ENCODE data around the gene ELMO2. TPM values are rescaled to one million over a fixed set of nuclear protein-coding genes. Genes with fewer than 3 reads are reported as not detected.

Gene ELMO2
- total RNA-seq, 1 donor from 2014 or later: 66.4 TPM

- Mint-ChIP-seq H3K36me3 (ENCODE audit: low read depth) (no peaks in the 10 kb centered on the region), H3K27me3 (peaks cover 11% of the 10 kb centered on the region), H3K4me3 (no peak overlapping the region), H3K27ac (no peak overlapping the region), H3K4me1 (no peaks in the 10 kb centered on the region), H3K9me3 (no peaks in the 10 kb centered on the region)
- intact Hi-C loops (cut with micrococcal nuclease): no loop called here
- no peak for DNase-seq
Measured at GRCh38 chr20:46333161-46333991, 73.0 kb downstream of the ELMO2 start.

GRCh38 chr20:46332373-46333160 lies 73.8 kb downstream of the ELMO2 start:
- H3K4me3 Mint-ChIP-seq: no peak overlapping the region
- no peak for DNase-seq

GRCh38 chr20:46331611-46332361 lies 74.6 kb downstream of the ELMO2 start:
- Mint-ChIP-seq H3K36me3 (ENCODE audit: low read depth) (no peaks in the 10 kb centered on the region), H3K27me3 (peaks cover 11% of the 10 kb centered on the region), H3K4me1 (no peaks in the 10 kb centered on the region), H3K27ac (no peak overlapping the region), H3K9me3 (no peaks in the 10 kb centered on the region), H3K4me3 (no peak overlapping the region)
- no peak for DNase-seq
- intact Hi-C loops (cut with micrococcal nuclease): no loop called here

More at GRCh38 chr20:46332373-46333160, 73.8 kb downstream of the ELMO2 start:
- Mint-ChIP-seq H3K4me1 (no peaks in the 10 kb centered on the region), H3K27me3 (peaks cover 11% of the 10 kb centered on the region), H3K9me3 (no peaks in the 10 kb centered on the region), H3K36me3 (ENCODE audit: low read depth) (no peaks in the 10 kb centered on the region), H3K27ac (no peak overlapping the region)
- intact Hi-C loops (cut with micrococcal nuclease): no loop called here

- Mint-ChIP-seq H3K4me1 (no peaks in the 10 kb centered on the region), H3K27ac (no peak overlapping the region), H3K27me3 (peaks cover 12% of the 10 kb centered on the region), H3K36me3 (ENCODE audit: low read depth) (no peaks in the 10 kb centered on the region), H3K4me3 (no peak overlapping the region), H3K9me3 (no peaks in the 10 kb centered on the region)
- DNase-seq: no peak
- intact Hi-C loops (cut with micrococcal nuclease): no loop called here
Measured at GRCh38 chr20:46330831-46331371, 75.5 kb downstream of the ELMO2 start.

GRCh38 chr20:46330072-46330763 lies 76.2 kb downstream of the ELMO2 start:
- H3K4me1 Mint-ChIP-seq: no peaks in the 10 kb centered on the region
- H3K36me3 Mint-ChIP-seq (ENCODE audit: low read depth): no peaks in the 10 kb centered on the region
- DNase-seq: no peak
- intact Hi-C loops (cut with micrococcal nuclease): no loop called here
- H3K9me3 Mint-ChIP-seq: no peaks in the 10 kb centered on the region
- peaks cover 8% of the 10 kb centered on the region for H3K27me3 Mint-ChIP-seq
- H3K27ac Mint-ChIP-seq: no peak overlapping the region
- H3K4me3 Mint-ChIP-seq: no peak overlapping the region

- H3K27ac Mint-ChIP-seq: no peak overlapping the region
- H3K36me3 Mint-ChIP-seq (ENCODE audit: low read depth): no peaks in the 10 kb centered on the region
- intact Hi-C loops (cut with micrococcal nuclease): no loop called here
- no peak overlapping the region for H3K4me3 Mint-ChIP-seq
- H3K9me3 Mint-ChIP-seq: no peaks in the 10 kb centered on the region
- H3K27me3 Mint-ChIP-seq: peaks cover 5% of the 10 kb centered on the region
- DNase-seq: no peak
- no peaks in the 10 kb centered on the region for H3K4me1 Mint-ChIP-seq
Measured at GRCh38 chr20:46328200-46328882, 78.1 kb downstream of the ELMO2 start.

GRCh38 chr20:46327557-46327956 lies 78.9 kb downstream of the ELMO2 start:
- no peak for DNase-seq
- Mint-ChIP-seq H3K27me3 (peaks cover 6% of the 10 kb centered on the region), H3K4me1 (no peaks in the 10 kb centered on the region), H3K27ac (no peak overlapping the region), H3K36me3 (ENCODE audit: low read depth) (no peaks in the 10 kb centered on the region), H3K4me3 (no peak overlapping the region), H3K9me3 (no peaks in the 10 kb centered on the region)
- intact Hi-C loops (cut with micrococcal nuclease): no loop called here

GRCh38 chr20:46325789-46326188 lies 80.6 kb downstream of the ELMO2 start:
- intact Hi-C loops (cut with micrococcal nuclease): no loop called here

GRCh38 chr20:46324960-46325703 lies 81.3 kb downstream of the ELMO2 start:
- no peaks in the 10 kb centered on the region for H3K36me3 Mint-ChIP-seq (ENCODE audit: low read depth)
- no peaks in the 10 kb centered on the region for H3K9me3 Mint-ChIP-seq
- H3K27me3 Mint-ChIP-seq: peaks cover 16% of the 10 kb centered on the region
- no peak overlapping the region for H3K27ac Mint-ChIP-seq
- intact Hi-C loops (cut with micrococcal nuclease): no loop called here
- DNase-seq: peak; percentile 66
- H3K4me3 Mint-ChIP-seq: no peak overlapping the region
- no peaks in the 10 kb centered on the region for H3K4me1 Mint-ChIP-seq

More at GRCh38 chr20:46325789-46326188, 80.6 kb downstream of the ELMO2 start:
- DNase-seq: no peak
- no peaks in the 10 kb centered on the region for H3K36me3 Mint-ChIP-seq (ENCODE audit: low read depth)
- peaks cover 16% of the 10 kb centered on the region for H3K27me3 Mint-ChIP-seq
- no peak overlapping the region for H3K27ac Mint-ChIP-seq
- H3K4me3 Mint-ChIP-seq: no peak overlapping the region
- no peaks in the 10 kb centered on the region for H3K9me3 Mint-ChIP-seq
- no peaks in the 10 kb centered on the region for H3K4me1 Mint-ChIP-seq

- DNase-seq: no peak
- H3K27me3 Mint-ChIP-seq: peaks cover 16% of the 10 kb centered on the region
- intact Hi-C loops (cut with micrococcal nuclease): no loop called here
- H3K9me3 Mint-ChIP-seq: no peaks in the 10 kb centered on the region
- no peak overlapping the region for H3K4me3 Mint-ChIP-seq
- H3K27ac Mint-ChIP-seq: no peak overlapping the region
- no peaks in the 10 kb centered on the region for H3K36me3 Mint-ChIP-seq (ENCODE audit: low read depth)
- no peaks in the 10 kb centered on the region for H3K4me1 Mint-ChIP-seq
Measured at GRCh38 chr20:46324379-46324778, 82.0 kb downstream of the ELMO2 start.

GRCh38 chr20:46323557-46323956 lies 82.9 kb downstream of the ELMO2 start:
- H3K27ac Mint-ChIP-seq: no peak overlapping the region
- DNase-seq: no peak
- H3K9me3 Mint-ChIP-seq: no peaks in the 10 kb centered on the region
- intact Hi-C loops (cut with micrococcal nuclease): no loop called here
- H3K27me3 Mint-ChIP-seq: peaks cover 18% of the 10 kb centered on the region
- no peaks in the 10 kb centered on the region for H3K4me1 Mint-ChIP-seq
- no peak overlapping the region for H3K4me3 Mint-ChIP-seq
- no peaks in the 10 kb centered on the region for H3K36me3 Mint-ChIP-seq (ENCODE audit: low read depth)

- Mint-ChIP-seq H3K4me3 (no peak overlapping the region), H3K36me3 (ENCODE audit: low read depth) (no peaks in the 10 kb centered on the region), H3K27me3 (peaks cover 18% of the 10 kb centered on the region), H3K27ac (no peak overlapping the region), H3K4me1 (no peaks in the 10 kb centered on the region), H3K9me3 (no peaks in the 10 kb centered on the region)
- DNase-seq: no peak
- intact Hi-C loops (cut with micrococcal nuclease): no loop called here
Measured at GRCh38 chr20:46322641-46323040, 83.8 kb downstream of the ELMO2 start.

Measured in activated CD4-positive, alpha-beta T cell treated with anti-CD3 and anti-CD28 coated beads, Interleukin-2, amount 10 ng/mL, durations not matched to agents 24 days and 14 days (primary cell).